ENCODE data around the gene XYLT2.

DNA sequence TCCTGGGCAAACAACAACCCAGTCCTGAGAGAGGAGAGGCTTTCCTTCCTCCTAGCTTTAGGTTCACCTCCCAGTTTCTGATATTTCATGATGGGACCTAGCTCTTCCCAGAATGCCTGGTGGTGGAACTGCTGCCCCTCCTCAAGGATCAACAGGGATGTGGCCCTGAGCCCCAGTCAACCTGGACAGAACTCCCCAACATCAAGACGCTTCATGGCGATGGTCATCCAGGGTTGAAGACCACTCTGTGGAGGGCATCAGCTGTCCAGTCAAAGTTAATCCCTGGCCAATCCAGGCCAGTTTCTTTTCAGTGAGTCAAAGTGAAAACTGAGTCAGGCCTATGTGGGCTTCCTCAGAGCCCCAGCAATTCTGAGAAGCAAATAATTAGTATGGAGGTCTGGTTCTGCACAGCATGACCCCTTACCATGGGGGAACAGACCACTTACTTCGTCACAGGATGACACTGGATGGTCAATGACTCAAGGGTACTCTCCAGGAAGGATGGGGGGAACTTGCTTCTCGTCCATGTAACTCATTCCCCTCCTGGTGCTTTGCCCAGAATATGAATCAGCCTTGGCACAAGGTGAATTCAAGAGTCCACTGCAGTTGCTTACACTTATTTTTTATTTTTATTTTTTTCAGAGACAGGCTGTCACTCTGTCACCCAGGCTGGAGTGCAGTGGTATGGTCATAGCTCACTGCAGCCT is 14.7 kb upstream of the XYLT2 start:
- TF ChIP-seq, protein P1, sequence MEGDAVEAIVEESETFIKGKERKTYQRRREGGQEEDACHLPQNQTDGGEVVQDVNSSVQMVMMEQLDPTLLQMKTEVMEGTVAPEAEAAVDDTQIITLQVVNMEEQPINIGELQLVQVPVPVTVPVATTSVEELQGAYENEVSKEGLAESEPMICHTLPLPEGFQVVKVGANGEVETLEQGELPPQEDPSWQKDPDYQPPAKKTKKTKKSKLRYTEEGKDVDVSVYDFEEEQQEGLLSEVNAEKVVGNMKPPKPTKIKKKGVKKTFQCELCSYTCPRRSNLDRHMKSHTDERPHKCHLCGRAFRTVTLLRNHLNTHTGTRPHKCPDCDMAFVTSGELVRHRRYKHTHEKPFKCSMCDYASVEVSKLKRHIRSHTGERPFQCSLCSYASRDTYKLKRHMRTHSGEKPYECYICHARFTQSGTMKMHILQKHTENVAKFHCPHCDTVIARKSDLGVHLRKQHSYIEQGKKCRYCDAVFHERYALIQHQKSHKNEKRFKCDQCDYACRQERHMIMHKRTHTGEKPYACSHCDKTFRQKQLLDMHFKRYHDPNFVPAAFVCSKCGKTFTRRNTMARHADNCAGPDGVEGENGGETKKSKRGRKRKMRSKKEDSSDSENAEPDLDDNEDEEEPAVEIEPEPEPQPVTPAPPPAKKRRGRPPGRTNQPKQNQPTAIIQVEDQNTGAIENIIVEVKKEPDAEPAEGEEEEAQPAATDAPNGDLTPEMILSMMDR (IDR thresholded peaks at IDR 0.05): no peak
- no peak for TF ChIP-seq POLR2A (IDR thresholded peaks at IDR 0.05)

All from right lobe of liver (tissue), 4 donors.